Uterus (tissue), 4 donors: ENCODE data around the gene GLYR1. TPM values are rescaled to one million over a fixed set of nuclear protein-coding genes. Genes with fewer than 3 reads are reported as not detected.

Experiments used
- DNase-seq, 2 donors: peaks; one replicate each; pipeline ENCODE4 v3.0.0-alpha.2; 2019 to 2020
- H3K27ac ChIP-seq, 2 donors: fragments of 200-600 bp; sonication (generic); 1 replicate in 1 of 2; 2 replicates in 1 of 2; pipeline ENCODE4 v1.5.1; 2016 to 2018
- H3K27me3 ChIP-seq, 2 donors: fragments of 200-600 bp; sonication (generic); one replicate each; pipeline ENCODE4 v1.5.1; 2018 to 2019; ENCODE audit warnings: control low read depth in 1 of 2
- H3K36me3 ChIP-seq, 2 donors: fragments of 200-600 bp; sonication (generic); one replicate each; pipeline ENCODE4 v1.5.1; 2019; ENCODE audit warnings: control low read depth in 1 of 2
- H3K4me1 ChIP-seq, 2 donors: fragments of 200-600 bp; sonication (generic); one replicate each; pipeline ENCODE4 v1.5.1; 2018 to 2019; ENCODE audit warnings: control low read depth in 1 of 2
- H3K4me3 ChIP-seq, 2 donors: fragments of 200-600 bp; sonication (generic); 1 replicate in 1 of 2; 2 replicates in 1 of 2; pipeline ENCODE4 v1.5.1; 2018 to 2019; ENCODE audit warnings: mild to moderate bottlenecking in 1 of 2
- H3K9me3 ChIP-seq, 2 donors: fragments of 200-600 bp; sonication (generic); one replicate each; pipeline ENCODE4 v1.5.1; 2019; ENCODE audit warnings: control low read depth in 1 of 2
- POLR2A ChIP-seq, 2 donors: fragments of 450-650 bp; IDR thresholded peaks; one replicate each; pipeline ENCODE4 v1.6.1; 2016; ENCODE audit warnings: antibody characterized with exemption in 2 of 2, mild to moderate bottlenecking in 1 of 2, moderate library complexity in 1 of 2
- intact Hi-C: fragments of 100-400 bp; cut with DNase I; formaldehyde crosslinking; loops from one replicate; pipeline ENCODE4 v1.15.1; 2023; ENCODE audit warnings: low total_unique reads
- total RNA-seq, 4 donors: library from RNA; depleted of rRNA in 3 of 4; stranded (reverse); fragments of >200 nt in 3 of 4; gene quantifications; one replicate each; pipeline versions ENCODE4 v1.1.0 to v1.2.4, GENCODE V29; 2014 to 2023
- TF ChIP-seq, protein P1 (sequence below), 4 experiments: fragments of 200-600 bp in 2 of 4; fragments of 450-650 bp in 2 of 4; sonication (generic) in 2 of 4; IDR thresholded peaks; one replicate each; pipeline ENCODE4 v1.5.1; 2016 to 2019; ENCODE audit warnings: antibody characterized with exemption in 4 of 4, mild to moderate bottlenecking in 2 of 4, moderate library complexity in 1 of 4
- donor health status: DM: yes; HTN: yes; CAD: no.

The GLYR1 gene
- total RNA-seq, 4 donors from 2014 or later, result 26.6 to 86.3 (median 47.1) TPM

DNA sequence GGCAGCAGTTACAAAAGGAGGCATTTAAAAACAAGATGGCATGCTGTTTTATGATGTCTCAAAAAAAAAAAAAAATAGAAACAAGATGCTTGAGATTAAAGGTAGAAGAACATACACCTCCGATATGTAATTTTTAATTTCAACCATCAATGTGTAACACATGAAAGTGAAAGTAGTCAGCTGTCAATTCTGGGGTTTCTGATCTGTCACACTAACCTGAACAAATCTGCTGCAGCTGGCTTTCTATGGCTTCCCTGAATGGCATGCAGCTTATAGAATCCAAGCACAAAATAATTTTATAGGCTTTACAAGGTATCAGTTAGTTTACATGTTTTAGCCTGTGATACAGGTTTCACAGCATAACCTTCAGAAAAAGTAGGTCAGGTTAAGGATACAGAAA, 13.5 kb downstream of the GLYR1 start:
- Histone ChIP-seq H3K4me1 (peaks cover 0 to 3% of the 10 kb centered on the region in 2 donors), H3K27ac (no peak overlapping the region), H3K4me3 (no peak overlapping the region), H3K9me3 (no peaks in the 10 kb centered on the region), H3K36me3 (no peaks in the 10 kb centered on the region), H3K27me3 (no peaks in the 10 kb centered on the region)
- DNase-seq, result no peak
- intact Hi-C loops, result no loop called here
- TF ChIP-seq, protein P1, sequence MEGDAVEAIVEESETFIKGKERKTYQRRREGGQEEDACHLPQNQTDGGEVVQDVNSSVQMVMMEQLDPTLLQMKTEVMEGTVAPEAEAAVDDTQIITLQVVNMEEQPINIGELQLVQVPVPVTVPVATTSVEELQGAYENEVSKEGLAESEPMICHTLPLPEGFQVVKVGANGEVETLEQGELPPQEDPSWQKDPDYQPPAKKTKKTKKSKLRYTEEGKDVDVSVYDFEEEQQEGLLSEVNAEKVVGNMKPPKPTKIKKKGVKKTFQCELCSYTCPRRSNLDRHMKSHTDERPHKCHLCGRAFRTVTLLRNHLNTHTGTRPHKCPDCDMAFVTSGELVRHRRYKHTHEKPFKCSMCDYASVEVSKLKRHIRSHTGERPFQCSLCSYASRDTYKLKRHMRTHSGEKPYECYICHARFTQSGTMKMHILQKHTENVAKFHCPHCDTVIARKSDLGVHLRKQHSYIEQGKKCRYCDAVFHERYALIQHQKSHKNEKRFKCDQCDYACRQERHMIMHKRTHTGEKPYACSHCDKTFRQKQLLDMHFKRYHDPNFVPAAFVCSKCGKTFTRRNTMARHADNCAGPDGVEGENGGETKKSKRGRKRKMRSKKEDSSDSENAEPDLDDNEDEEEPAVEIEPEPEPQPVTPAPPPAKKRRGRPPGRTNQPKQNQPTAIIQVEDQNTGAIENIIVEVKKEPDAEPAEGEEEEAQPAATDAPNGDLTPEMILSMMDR (IDR thresholded peaks at IDR 0.05), result no peak
- no peak for TF ChIP-seq POLR2A (IDR thresholded peaks at IDR 0.05)

DNA sequence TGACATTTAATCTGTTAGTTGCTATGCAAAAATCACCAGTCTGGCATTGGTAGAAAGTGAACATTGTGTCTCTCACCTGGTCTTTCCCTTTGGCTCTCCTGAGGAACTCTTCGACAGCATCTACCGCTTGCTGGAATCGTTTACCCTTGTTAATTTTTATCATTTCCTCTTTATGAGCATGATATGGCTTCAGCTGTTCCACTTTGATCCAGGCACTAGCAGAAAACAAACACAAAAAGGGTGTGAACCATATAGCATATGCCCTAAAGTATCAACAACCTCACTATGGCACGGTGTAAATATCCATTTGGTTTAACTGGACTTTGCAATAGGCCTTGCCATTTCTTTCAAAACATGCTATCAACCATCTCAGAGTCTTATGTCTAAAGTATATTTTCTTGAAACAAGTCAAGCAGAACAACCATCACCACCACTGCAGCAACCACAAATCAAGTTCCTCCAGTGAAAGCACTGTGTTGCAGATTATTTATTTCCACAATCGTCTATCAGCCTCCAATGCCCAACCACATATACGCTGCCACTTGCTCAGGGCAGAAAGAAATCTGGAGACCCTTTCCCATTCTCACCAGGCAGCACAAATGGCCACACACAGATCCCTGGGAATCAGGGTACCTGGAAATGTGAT, 14.3 kb downstream of the GLYR1 start:
- Histone ChIP-seq H3K27ac (no peak overlapping the region), H3K9me3 (no peaks in the 10 kb centered on the region), H3K36me3 (no peaks in the 10 kb centered on the region)

GRCh38 chr16:4831616-4832015, 15.5 kb downstream of the GLYR1 start:
- H3K36me3 ChIP-seq, result no peaks in the 10 kb centered on the region
- TF ChIP-seq, protein P1 (IDR thresholded peaks at IDR 0.05), result no peak
- TF ChIP-seq POLR2A (IDR thresholded peaks at IDR 0.05), result no peak
- peaks cover 0 to 3% of the 10 kb centered on the region in 2 donors for H3K4me1 ChIP-seq
- no peak for DNase-seq
- H3K9me3 ChIP-seq, result no peaks in the 10 kb centered on the region
- no peak overlapping the region for H3K27ac ChIP-seq
- intact Hi-C loops, result no loop called here
- H3K27me3 ChIP-seq, result no peaks in the 10 kb centered on the region
- H3K4me3 ChIP-seq, result no peak overlapping the region

More for the DNA sequence above, 14.3 kb downstream of the GLYR1 start:
- TF ChIP-seq POLR2A (IDR thresholded peaks at IDR 0.05), result no peak
- TF ChIP-seq, protein P1 (IDR thresholded peaks at IDR 0.05), result no peak
- intact Hi-C loops, result no loop called here
- Histone ChIP-seq H3K4me1 (peaks cover 0 to 3% of the 10 kb centered on the region in 2 donors), H3K27me3 (no peaks in the 10 kb centered on the region), H3K4me3 (no peak overlapping the region)
- DNase-seq, result no peak

DNA sequence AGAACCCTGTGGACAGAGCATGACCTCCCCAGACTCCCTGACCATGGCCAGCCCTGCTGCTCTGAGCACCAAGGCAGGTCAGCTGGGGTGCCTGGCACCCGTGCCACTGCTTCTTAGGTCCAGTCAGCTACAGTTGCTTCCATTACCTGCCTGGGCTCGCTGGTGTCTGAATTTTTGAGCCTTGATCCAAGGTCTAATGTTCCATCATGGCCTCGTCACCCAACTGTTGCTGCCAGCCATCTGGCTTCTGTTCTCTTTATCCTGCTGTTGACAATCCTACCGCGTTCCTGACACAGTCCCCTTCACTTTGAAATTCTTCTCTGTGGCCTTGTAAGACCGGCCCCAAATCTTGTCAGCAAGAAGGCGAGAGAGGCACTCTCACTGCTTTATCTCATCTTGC, 16.7 kb downstream of the GLYR1 start:
- H3K36me3 ChIP-seq, result no peaks in the 10 kb centered on the region
- intact Hi-C loops, result no loop called here
- H3K4me3 ChIP-seq, result no peak overlapping the region
- no peak for DNase-seq
- peaks cover 0 to 3% of the 10 kb centered on the region in 2 donors for H3K4me1 ChIP-seq
- no peak for TF ChIP-seq POLR2A (IDR thresholded peaks at IDR 0.05)
- TF ChIP-seq, protein P1 (IDR thresholded peaks at IDR 0.05), result no peak
- H3K27me3 ChIP-seq, result no peaks in the 10 kb centered on the region
- H3K9me3 ChIP-seq, result no peaks in the 10 kb centered on the region
- no peak overlapping the region for H3K27ac ChIP-seq

DNA sequence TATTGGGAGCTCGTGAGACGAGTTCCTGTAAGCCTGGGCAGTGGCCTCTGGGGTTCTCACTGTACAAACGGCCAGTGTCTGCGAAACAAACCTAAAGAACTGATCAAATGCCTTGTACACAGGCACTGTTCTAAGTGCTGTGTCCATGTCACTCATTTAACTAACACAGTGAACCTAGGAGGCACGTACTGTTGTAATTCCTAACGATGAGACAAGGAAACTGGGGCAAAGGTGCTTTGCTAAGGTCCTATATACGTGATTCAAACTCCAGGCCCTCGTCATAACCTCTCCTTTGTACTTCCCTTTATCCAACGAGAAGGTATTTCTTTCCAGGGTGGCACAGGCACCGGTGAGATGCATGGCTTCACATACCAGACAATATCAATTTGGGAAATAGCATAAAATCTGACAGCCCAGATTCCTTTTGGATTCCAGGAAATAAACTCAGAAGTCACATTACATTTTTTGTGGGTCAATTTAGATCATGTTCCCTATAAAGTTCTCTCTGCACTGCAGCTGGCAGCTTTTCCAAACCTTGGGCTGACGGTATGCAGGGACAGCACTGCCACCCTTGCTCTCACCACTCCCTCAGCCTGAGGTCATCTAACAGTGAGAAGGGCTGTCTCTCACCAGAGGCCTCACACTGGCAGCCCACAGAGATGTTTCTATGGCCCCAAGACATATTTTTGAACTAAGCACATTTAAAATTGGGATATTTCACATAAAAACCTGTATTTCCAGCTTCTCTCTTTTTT, 18.3 kb downstream of the GLYR1 start:
- intact Hi-C loops, result no loop called here
- no peaks in the 10 kb centered on the region for H3K4me1 ChIP-seq

More for the DNA sequence above, 18.3 kb downstream of the GLYR1 start:
- TF ChIP-seq, protein P1 (IDR thresholded peaks at IDR 0.05), result no peak
- TF ChIP-seq POLR2A (IDR thresholded peaks at IDR 0.05), result no peak
- Histone ChIP-seq H3K27ac (no peak overlapping the region), H3K27me3 (no peaks in the 10 kb centered on the region), H3K9me3 (no peaks in the 10 kb centered on the region), H3K4me3 (no peak overlapping the region), H3K36me3 (no peaks in the 10 kb centered on the region)
- no peak for DNase-seq
